ENCODE measurements around the gene WDFY3. TPM values are rescaled to one million over a fixed set of nuclear protein-coding genes. Genes with fewer than 3 reads are reported as not detected.

WDFY3 gene
- total and polyA plus RNA-seq, 2 donors (not counting 1 experiment from before 2014, with no cell fraction given) = 0.05 to 0.36 TPM

DNA sequence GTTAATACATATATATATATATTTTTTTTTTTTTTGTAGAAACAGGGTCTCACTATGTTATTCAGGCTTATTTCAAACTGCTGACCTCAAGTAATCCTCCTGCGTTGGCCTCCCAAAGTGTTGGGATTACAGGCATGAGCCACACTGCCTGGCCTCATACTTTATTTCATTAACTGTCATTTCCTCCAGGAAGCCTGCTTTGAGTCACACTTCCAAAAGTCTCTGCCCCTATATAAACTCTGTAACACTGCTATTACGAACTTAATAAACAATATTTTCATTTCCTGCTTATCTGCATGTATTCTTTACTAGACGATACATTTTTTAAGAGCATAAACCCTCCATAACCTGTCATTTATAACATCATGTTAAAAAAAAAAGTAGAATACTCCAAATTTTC lies 167.2 kb downstream of the WDFY3 start:
- ChIA-PET POLR2A (no interaction called here), CTCF (no interaction called here)
- ATAC-seq (ENCODE audit: low read depth) (no peak), DNase-seq (no peak)
- Histone ChIP-seq H3K4me3 (ENCODE audit: control extremely low read depth in 1 of 5, extremely low read depth in 1 of 5, insufficient read depth in 1 of 5, low read depth in 2 of 5, low read length in 4 of 5) (no peak overlapping the region), H3K4me2 (replicated peaks; ENCODE audit: low read depth, low read length, poor library complexity, severe bottlenecking) (no peak overlapping the region), H2AFZ (ENCODE audit: insufficient read depth, low read depth, low read length, poor library complexity, severe bottlenecking) (no peak overlapping the region), H3K9ac (ENCODE audit: low read length) (no peak overlapping the region), H3K4me1 (ENCODE audit: control insufficient read depth in 2 of 2, insufficient read depth in 2 of 2, low read length in 2 of 2) (no peaks in the 10 kb centered on the region), H3K27ac (ENCODE audit: low read length in 2 of 2) (no peak overlapping the region), H3K9me3 (ENCODE audit: control extremely low read depth in 1 of 3, control insufficient read depth in 2 of 3, insufficient read depth in 1 of 3, low read length in 2 of 3) (no peaks in the 10 kb centered on the region), H3K79me2 (ENCODE audit: control insufficient read depth, insufficient read depth, low read length) (no peaks in the 10 kb centered on the region), H3K27me3 (replicated peaks in 1 of 4; ENCODE audit: control extremely low read depth in 1 of 4, control insufficient read depth in 3 of 4, insufficient read depth in 4 of 4, low read length in 3 of 4) (no peaks in the 10 kb centered on the region), H4K20me1 (ENCODE audit: control insufficient read depth, insufficient read depth, low read length, poor library complexity, severe bottlenecking) (no peaks in the 10 kb centered on the region), H3K36me3 (replicated peaks in 1 of 2; ENCODE audit: control extremely low read depth in 1 of 2, control insufficient read depth in 1 of 2, extremely low read depth in 1 of 2, insufficient read depth in 2 of 2, low read length in 1 of 2) (no peaks in the 10 kb centered on the region)
- 89% methylated on average over 2 of the region's 3 CpGs for WGBS (ENCODE audit: insufficient coverage)
- H3K27ac Mint-ChIP-seq = no peak overlapping the region
- TF ChIP-seq CTCF (IDR thresholded peaks at IDR 0.05) (no peak), EZH2 (IDR thresholded peaks at IDR 0.05; ENCODE audit: borderline replicate concordance, insufficient read depth, low read depth, low read length, poor library complexity, severe bottlenecking) (no peak)
- H3K4me1 Mint-ChIP-seq = no peaks in the 10 kb centered on the region
- H3K9me3 Mint-ChIP-seq (ENCODE audit: insufficient read depth) = no peaks in the 10 kb centered on the region
- H3K4me3 Mint-ChIP-seq = no peak overlapping the region
- no peaks in the 10 kb centered on the region for H3K27me3 Mint-ChIP-seq
- intact Hi-C loops (cut with micrococcal nuclease) = no loop called here

- Histone ChIP-seq H3K4me2 (replicated peaks; ENCODE audit: low read depth, low read length, poor library complexity, severe bottlenecking) (no peak overlapping the region), H4K20me1 (ENCODE audit: control insufficient read depth, insufficient read depth, low read length, poor library complexity, severe bottlenecking) (no peaks in the 10 kb centered on the region), H3K4me1 (ENCODE audit: control insufficient read depth in 2 of 2, insufficient read depth in 2 of 2, low read length in 2 of 2) (no peaks in the 10 kb centered on the region), H3K9ac (ENCODE audit: low read length) (no peak overlapping the region), H3K36me3 (replicated peaks in 1 of 2; ENCODE audit: control extremely low read depth in 1 of 2, control insufficient read depth in 1 of 2, extremely low read depth in 1 of 2, insufficient read depth in 2 of 2, low read length in 1 of 2) (no peaks in the 10 kb centered on the region), H3K27me3 (replicated peaks in 1 of 4; ENCODE audit: control extremely low read depth in 1 of 4, control insufficient read depth in 3 of 4, insufficient read depth in 4 of 4, low read length in 3 of 4) (no peaks in the 10 kb centered on the region), H3K9me3 (ENCODE audit: control extremely low read depth in 1 of 3, control insufficient read depth in 2 of 3, insufficient read depth in 1 of 3, low read length in 2 of 3) (no peaks in the 10 kb centered on the region), H3K4me3 (ENCODE audit: control extremely low read depth in 1 of 5, extremely low read depth in 1 of 5, insufficient read depth in 1 of 5, low read depth in 2 of 5, low read length in 4 of 5) (no peak overlapping the region), H3K79me2 (ENCODE audit: control insufficient read depth, insufficient read depth, low read length) (no peaks in the 10 kb centered on the region), H2AFZ (ENCODE audit: insufficient read depth, low read depth, low read length, poor library complexity, severe bottlenecking) (no peak overlapping the region), H3K27ac (ENCODE audit: low read length in 2 of 2) (no peak overlapping the region)
- intact Hi-C loops (cut with micrococcal nuclease) = no loop called here
- H3K27me3 Mint-ChIP-seq = no peaks in the 10 kb centered on the region
- no peak overlapping the region for H3K4me3 Mint-ChIP-seq
- no peak overlapping the region for H3K27ac Mint-ChIP-seq
- WGBS (ENCODE audit: insufficient coverage) = no CpG with 5 or more reads among the region's 3 CpGs
- CTCF ChIA-PET = no interaction called here
- DNase-seq (no peak), ATAC-seq (ENCODE audit: low read depth) (no peak)
- H3K9me3 Mint-ChIP-seq (ENCODE audit: insufficient read depth) = no peaks in the 10 kb centered on the region
- POLR2A ChIA-PET = no interaction called here
- H3K4me1 Mint-ChIP-seq = no peaks in the 10 kb centered on the region
- no peak for TF ChIP-seq CTCF (IDR thresholded peaks at IDR 0.05)
- no peak for TF ChIP-seq EZH2 (IDR thresholded peaks at IDR 0.05; ENCODE audit: borderline replicate concordance, insufficient read depth, low read depth, low read length, poor library complexity, severe bottlenecking)
Observed at GRCh38 chr4:84796394-84796793, 170.1 kb downstream of the WDFY3 start.

Measured in B cell (primary cell).